Fibroblast of lung (primary cell): ENCODE data around the gene MYO1D. TPM values are rescaled to one million over a fixed set of nuclear protein-coding genes. Genes with fewer than 3 reads are reported as not detected.

ENCODE experiments used
- DNase-seq, 2 donors: peaks; one replicate each; pipeline versions ENCODE4 v3.0.0 to v3.0.0-alpha.2; 2010; ENCODE audit warnings: low read depth in 2 of 2
- H2AFZ ChIP-seq: 2 replicates; pipeline ENCODE4 v1.5.1; 2012; ENCODE audit warnings: low read length, control low read depth, inconsistent platforms
- H3K27ac ChIP-seq: 2 replicates; pipeline ENCODE4 v1.5.1; 2011; ENCODE audit warnings: low read length, control low read depth; ENCODE audit not compliant: insufficient read depth
- H3K27me3 ChIP-seq: 2 replicates; pipeline ENCODE4 v1.5.1; 2011; ENCODE audit warnings: mild to moderate bottlenecking, low read length; ENCODE audit not compliant: control insufficient read depth, insufficient read depth
- H3K36me3 ChIP-seq: 2 replicates; pipeline ENCODE4 v1.5.1; 2011; ENCODE audit warnings: low read length; ENCODE audit not compliant: control insufficient read depth, insufficient read depth
- H3K4me1 ChIP-seq: 2 replicates; pipeline ENCODE4 v1.5.1; 2011; ENCODE audit warnings: low read length; ENCODE audit not compliant: control insufficient read depth, insufficient read depth; ENCODE audit errors: extremely low read depth
- H3K4me2 ChIP-seq: 2 replicates; pipeline ENCODE4 v1.5.1; 2011; ENCODE audit warnings: low read length, control low read depth; ENCODE audit not compliant: insufficient read depth; ENCODE audit errors: extremely low read depth
- H3K4me3 ChIP-seq, 4 experiments: fragments of 200-600 bp in 1 of 4; sonication (generic) in 1 of 4; replicated peaks in 1 of 4; 2 replicates each; pipeline ENCODE4 v1.5.1; 2011 to 2016; ENCODE audit warnings: low read length in 4 of 4, low read depth in 3 of 4, mild to moderate bottlenecking in 3 of 4, control low read depth in 2 of 4, inconsistent platforms in 1 of 4, mixed read lengths in 1 of 4; ENCODE audit not compliant: insufficient read depth in 1 of 4; ENCODE audit errors: control extremely low read depth in 1 of 4
- H3K79me2 ChIP-seq: 2 replicates; pipeline ENCODE4 v1.5.1; 2012; ENCODE audit warnings: mild to moderate bottlenecking, low read length, inconsistent platforms; ENCODE audit not compliant: control insufficient read depth, insufficient read depth
- H3K9ac ChIP-seq: 2 replicates; pipeline ENCODE4 v1.5.1; 2011; ENCODE audit warnings: mild to moderate bottlenecking, low read length, control low read depth; ENCODE audit not compliant: insufficient read depth
- H3K9me3 ChIP-seq: 2 replicates; pipeline ENCODE4 v1.5.1; 2012; ENCODE audit warnings: low read depth, low read length; ENCODE audit not compliant: control insufficient read depth, insufficient read depth
- H4K20me1 ChIP-seq: 2 replicates; pipeline ENCODE4 v1.5.1; 2011; ENCODE audit warnings: low read length; ENCODE audit not compliant: control insufficient read depth, insufficient read depth; ENCODE audit errors: extremely low read depth
- EZH2 ChIP-seq: IDR thresholded peaks from 2 replicates; pipeline ENCODE4 v1.5.1; 2012; ENCODE audit warnings: low read length, control low read depth, mild to moderate bottlenecking; ENCODE audit errors: missing control alignments
- polyA plus RNA-seq, 2 donors: library from polyadenylated mRNA; depleted of rRNA in 1 of 2; stranded (reverse) in 1 of 2; unstranded in 1 of 2; fragments of >200 nt; gene quantifications; 2 replicates each; pipeline ENCODE4 v1.2.1, GENCODE V29; 2011 to 2012; ENCODE audit warnings: missing spikeins in 1 of 2
- total RNA-seq: library from RNA; depleted of rRNA; stranded (reverse); fragments of >200 nt; gene quantifications from 2 replicates; pipeline ENCODE4 v1.2.1, GENCODE V29; 2014
- TF ChIP-seq, protein P1 (sequence below), 2 donors: IDR thresholded peaks in 1 of 2; conservative IDR thresholded peaks in 1 of 2; 1 replicate in 1 of 2; 2 replicates in 1 of 2; pipeline ENCODE4 v1.5.1; 2011 to 2012; ENCODE audit warnings: low read length in 2 of 2, control low read depth in 1 of 2, inconsistent platforms in 1 of 2, low read depth in 1 of 2, mild to moderate bottlenecking in 1 of 2

MYO1D gene
- total and polyA plus RNA-seq, 2 donors (not counting 1 experiment from before 2014, with no cell fraction given): 35.0 to 46.6 TPM

DNA sequence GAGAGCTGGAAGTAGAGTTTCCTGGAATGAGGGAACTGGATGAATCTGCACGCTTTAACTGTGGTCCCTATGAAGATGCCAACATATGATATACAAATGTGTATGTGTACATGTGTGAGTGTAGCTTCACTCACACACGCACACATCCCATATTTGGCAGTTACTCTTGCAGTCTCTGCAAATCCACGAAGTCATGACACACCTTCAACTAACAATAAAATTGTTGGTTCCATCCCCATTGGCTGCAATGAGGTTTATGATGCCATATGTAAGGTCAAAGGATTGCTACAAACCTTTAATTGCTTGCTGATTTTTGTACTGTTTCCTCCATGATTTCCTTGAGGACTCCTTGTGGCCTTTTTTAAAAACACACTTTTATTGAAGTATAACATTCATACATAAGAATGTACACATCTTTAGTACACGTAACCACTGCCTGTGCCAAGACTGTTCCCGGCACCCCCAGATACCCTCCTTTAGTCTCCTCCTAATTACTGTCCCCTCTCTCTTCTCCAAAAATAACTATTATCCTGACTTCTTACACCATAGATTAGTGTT, 22.0 kb downstream of the MYO1D start:
- Histone ChIP-seq H3K9ac (no peak overlapping the region), H2AFZ (no peak overlapping the region), H3K79me2 (no peaks in the 10 kb centered on the region), H3K9me3 (no peaks in the 10 kb centered on the region), H3K27ac (no peak overlapping the region), H3K27me3 (no peaks in the 10 kb centered on the region), H3K36me3 (no peaks in the 10 kb centered on the region), H4K20me1 (no peaks in the 10 kb centered on the region), H3K4me3 (no peak overlapping the region), H3K4me1 (no peaks in the 10 kb centered on the region), H3K4me2 (no peak overlapping the region)
- DNase-seq: no peak
- TF ChIP-seq, protein P1, sequence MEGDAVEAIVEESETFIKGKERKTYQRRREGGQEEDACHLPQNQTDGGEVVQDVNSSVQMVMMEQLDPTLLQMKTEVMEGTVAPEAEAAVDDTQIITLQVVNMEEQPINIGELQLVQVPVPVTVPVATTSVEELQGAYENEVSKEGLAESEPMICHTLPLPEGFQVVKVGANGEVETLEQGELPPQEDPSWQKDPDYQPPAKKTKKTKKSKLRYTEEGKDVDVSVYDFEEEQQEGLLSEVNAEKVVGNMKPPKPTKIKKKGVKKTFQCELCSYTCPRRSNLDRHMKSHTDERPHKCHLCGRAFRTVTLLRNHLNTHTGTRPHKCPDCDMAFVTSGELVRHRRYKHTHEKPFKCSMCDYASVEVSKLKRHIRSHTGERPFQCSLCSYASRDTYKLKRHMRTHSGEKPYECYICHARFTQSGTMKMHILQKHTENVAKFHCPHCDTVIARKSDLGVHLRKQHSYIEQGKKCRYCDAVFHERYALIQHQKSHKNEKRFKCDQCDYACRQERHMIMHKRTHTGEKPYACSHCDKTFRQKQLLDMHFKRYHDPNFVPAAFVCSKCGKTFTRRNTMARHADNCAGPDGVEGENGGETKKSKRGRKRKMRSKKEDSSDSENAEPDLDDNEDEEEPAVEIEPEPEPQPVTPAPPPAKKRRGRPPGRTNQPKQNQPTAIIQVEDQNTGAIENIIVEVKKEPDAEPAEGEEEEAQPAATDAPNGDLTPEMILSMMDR (conservative IDR thresholded peaks at IDR 0.05 in 1 of 2, IDR thresholded peaks at IDR 0.05 in 1 of 2; ENCODE audit: low read depth in 1 of 2, low read length in 2 of 2): no peak

DNA sequence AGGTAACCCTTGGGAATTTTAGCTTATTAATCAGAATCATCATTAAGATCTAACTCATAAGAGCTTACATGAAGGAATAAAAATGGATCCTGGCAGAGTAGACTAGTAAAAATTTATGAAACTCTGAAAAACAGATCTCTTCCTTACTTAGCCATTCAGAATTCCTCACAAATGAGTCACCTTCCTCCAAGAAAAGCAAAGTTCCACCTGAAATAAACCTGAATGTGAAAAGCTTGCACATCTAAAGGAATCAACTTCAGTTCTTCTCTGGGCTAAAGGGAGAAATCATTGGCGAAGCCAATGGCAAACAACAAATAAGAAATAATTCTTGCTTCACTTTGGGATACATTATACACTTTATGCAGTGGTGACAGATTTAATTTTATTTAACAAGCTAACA, 22.7 kb downstream of the MYO1D start:
- Histone ChIP-seq H3K27me3 (no peaks in the 10 kb centered on the region), H3K9me3 (no peaks in the 10 kb centered on the region), H3K4me3 (no peak overlapping the region), H2AFZ (no peak overlapping the region), H3K4me1 (no peaks in the 10 kb centered on the region), H3K4me2 (no peak overlapping the region), H3K27ac (no peak overlapping the region), H4K20me1 (no peaks in the 10 kb centered on the region), H3K9ac (no peak overlapping the region), H3K36me3 (no peaks in the 10 kb centered on the region), H3K79me2 (no peaks in the 10 kb centered on the region)
- DNase-seq: peak in 1 of 2 donors; percentile 11
- TF ChIP-seq EZH2: no peak
- TF ChIP-seq, protein P1 (conservative IDR thresholded peaks at IDR 0.05 in 1 of 2, IDR thresholded peaks at IDR 0.05 in 1 of 2; ENCODE audit: low read depth in 1 of 2, low read length in 2 of 2): no peak

DNA sequence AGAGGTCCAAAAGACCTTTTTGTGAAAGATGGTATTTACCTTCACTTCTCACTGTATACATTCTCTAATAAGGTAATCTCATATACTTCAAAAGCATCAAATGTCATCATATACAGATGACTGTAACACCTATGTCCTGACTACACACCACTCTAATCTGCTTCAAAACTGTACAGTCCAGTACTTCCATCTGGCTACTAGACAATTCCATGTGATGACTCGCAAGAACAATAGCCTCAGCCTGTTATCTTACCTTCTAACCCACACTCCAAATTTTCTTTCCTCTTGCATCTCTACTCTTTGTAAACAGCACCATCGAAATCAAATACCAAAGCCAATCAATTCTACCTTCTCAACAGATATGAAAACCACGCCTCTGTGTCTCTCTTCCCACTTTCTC, 24.1 kb downstream of the MYO1D start:
- Histone ChIP-seq H3K79me2 (no peaks in the 10 kb centered on the region), H3K9me3 (no peaks in the 10 kb centered on the region), H3K4me3 (no peak overlapping the region), H2AFZ (no peak overlapping the region), H3K4me2 (no peak overlapping the region), H3K27me3 (no peaks in the 10 kb centered on the region), H4K20me1 (no peaks in the 10 kb centered on the region), H3K9ac (no peak overlapping the region), H3K36me3 (no peaks in the 10 kb centered on the region), H3K27ac (no peak overlapping the region), H3K4me1 (no peaks in the 10 kb centered on the region)
- DNase-seq: peak in 1 of 2 donors; percentile 14
- TF ChIP-seq, protein P1 (conservative IDR thresholded peaks at IDR 0.05 in 1 of 2, IDR thresholded peaks at IDR 0.05 in 1 of 2; ENCODE audit: low read depth in 1 of 2, low read length in 2 of 2): no peak
- no peak for TF ChIP-seq EZH2
